Measurements from ENCODE around the gene OPCML. TPM values are rescaled to one million over a fixed set of nuclear protein-coding genes. Genes with fewer than 3 reads are reported as not detected.

The OPCML gene
- total RNA-seq, 1 donor from 2014 or later: 2.7 TPM

DNA sequence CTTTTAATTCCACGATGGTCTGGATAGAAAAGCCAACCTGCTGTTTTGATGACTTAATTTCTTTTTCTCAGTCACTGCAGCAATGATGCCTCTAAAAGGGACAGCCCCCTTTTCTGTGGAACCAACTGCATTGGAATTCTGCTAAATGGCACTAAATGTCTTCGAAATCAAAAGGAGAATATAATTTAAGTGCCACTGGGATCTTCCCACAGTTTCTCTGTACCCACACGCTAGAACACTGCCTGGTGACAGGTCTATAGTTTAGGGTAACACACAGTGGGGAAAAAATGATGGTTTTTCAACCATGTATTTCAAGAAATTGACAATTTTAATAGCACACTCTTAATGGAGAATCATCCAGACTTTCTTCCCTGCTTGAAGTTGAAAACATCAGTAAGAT is 182.3 kb downstream of the OPCML start:
- Mint-ChIP-seq H3K27ac (ENCODE audit: unreplicated experiment) (no peak overlapping the region), H3K9me3 (ENCODE audit: low read depth) (no peaks in the 10 kb centered on the region)

DNA sequence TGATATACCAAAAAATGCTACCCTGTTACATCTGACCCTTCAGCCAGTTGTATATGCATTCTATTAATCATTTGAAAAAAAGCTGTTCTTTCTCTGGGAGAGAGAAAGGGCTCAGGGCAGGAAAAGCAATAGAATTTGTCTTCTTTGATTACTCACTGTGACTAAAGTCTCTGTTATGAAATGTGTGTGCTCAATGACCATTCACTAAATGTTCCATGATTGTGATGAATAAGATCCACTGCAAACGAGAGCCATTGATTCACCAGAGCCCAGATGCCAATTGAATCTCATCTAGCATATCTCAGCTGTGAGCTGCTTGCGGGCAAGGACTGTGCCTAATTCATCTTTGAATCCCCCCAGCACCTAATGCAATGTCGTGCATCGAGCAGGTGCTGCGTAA is 184.3 kb downstream of the OPCML start:
- Mint-ChIP-seq H3K9me3 (ENCODE audit: low read depth) (no peaks in the 10 kb centered on the region), H3K4me1 (ENCODE audit: low read depth) (no peaks in the 10 kb centered on the region), H3K36me3 (ENCODE audit: low read depth) (no peaks in the 10 kb centered on the region), H3K4me3 (ENCODE audit: unreplicated experiment) (no peak overlapping the region), H3K27ac (ENCODE audit: unreplicated experiment) (no peak overlapping the region), H3K27me3 (ENCODE audit: low read depth) (no peaks in the 10 kb centered on the region)
- DNase-seq (ENCODE audit: low spot score): no peak
- TF ChIP-seq, protein P1, sequence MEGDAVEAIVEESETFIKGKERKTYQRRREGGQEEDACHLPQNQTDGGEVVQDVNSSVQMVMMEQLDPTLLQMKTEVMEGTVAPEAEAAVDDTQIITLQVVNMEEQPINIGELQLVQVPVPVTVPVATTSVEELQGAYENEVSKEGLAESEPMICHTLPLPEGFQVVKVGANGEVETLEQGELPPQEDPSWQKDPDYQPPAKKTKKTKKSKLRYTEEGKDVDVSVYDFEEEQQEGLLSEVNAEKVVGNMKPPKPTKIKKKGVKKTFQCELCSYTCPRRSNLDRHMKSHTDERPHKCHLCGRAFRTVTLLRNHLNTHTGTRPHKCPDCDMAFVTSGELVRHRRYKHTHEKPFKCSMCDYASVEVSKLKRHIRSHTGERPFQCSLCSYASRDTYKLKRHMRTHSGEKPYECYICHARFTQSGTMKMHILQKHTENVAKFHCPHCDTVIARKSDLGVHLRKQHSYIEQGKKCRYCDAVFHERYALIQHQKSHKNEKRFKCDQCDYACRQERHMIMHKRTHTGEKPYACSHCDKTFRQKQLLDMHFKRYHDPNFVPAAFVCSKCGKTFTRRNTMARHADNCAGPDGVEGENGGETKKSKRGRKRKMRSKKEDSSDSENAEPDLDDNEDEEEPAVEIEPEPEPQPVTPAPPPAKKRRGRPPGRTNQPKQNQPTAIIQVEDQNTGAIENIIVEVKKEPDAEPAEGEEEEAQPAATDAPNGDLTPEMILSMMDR (IDR thresholded peaks at IDR 0.05): no peak

More for the DNA sequence above, 182.3 kb downstream of the OPCML start:
- no peak overlapping the region for H3K4me3 Mint-ChIP-seq (ENCODE audit: unreplicated experiment)
- no peaks in the 10 kb centered on the region for H3K27me3 Mint-ChIP-seq (ENCODE audit: low read depth)
- no peaks in the 10 kb centered on the region for H3K4me1 Mint-ChIP-seq (ENCODE audit: low read depth)
- TF ChIP-seq, protein P1 (IDR thresholded peaks at IDR 0.05): no peak
- no peak for DNase-seq (ENCODE audit: low spot score)
- no peaks in the 10 kb centered on the region for H3K36me3 Mint-ChIP-seq (ENCODE audit: low read depth)

DNA sequence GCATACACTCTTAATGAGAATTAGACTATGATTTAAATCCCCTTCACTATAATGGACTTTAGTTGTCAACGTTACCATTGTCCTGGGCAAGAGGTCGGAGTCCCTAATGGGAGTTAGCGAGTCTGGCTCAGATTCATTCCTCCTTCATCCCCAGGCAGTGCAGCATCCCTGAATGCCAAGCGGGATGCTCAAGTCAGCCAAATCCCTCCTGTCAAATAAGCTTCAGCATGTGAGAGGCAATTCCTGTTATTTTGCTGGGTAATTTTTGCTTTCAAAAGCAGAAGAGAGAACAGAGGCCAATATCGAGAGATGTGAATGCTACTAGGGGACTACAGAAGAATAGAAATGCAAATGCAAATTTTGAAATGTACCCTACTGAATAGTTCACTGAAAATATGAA is 186.2 kb downstream of the OPCML start:
- Mint-ChIP-seq H3K4me3 (ENCODE audit: unreplicated experiment) (no peak overlapping the region), H3K4me1 (ENCODE audit: low read depth) (no peaks in the 10 kb centered on the region), H3K9me3 (ENCODE audit: low read depth) (no peaks in the 10 kb centered on the region), H3K27me3 (ENCODE audit: low read depth) (no peaks in the 10 kb centered on the region), H3K27ac (ENCODE audit: unreplicated experiment) (no peak overlapping the region), H3K36me3 (ENCODE audit: low read depth) (no peaks in the 10 kb centered on the region)
- TF ChIP-seq, protein P1 (IDR thresholded peaks at IDR 0.05): no peak
- DNase-seq (ENCODE audit: low spot score): no peak

DNA sequence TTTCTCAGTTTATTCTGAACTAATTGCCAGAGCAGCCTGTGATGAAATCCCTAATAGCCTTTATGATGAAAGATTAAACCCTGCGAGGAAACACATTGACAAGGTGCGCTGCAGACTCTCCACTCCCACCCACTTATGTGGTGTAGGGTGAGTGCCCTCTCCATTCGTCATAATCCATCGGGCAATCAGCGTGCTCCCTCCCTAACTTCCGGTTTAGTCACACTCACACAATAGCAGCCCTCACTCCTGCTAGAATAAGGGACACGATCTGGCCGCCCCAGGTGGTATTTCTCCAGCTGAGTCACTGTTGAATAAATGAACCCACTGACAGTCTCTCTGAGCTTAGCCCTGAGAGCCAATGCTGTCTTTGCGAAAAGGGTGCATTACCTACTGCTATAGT is 188.3 kb downstream of the OPCML start:
- Mint-ChIP-seq H3K4me1 (ENCODE audit: low read depth) (no peaks in the 10 kb centered on the region), H3K4me3 (ENCODE audit: unreplicated experiment) (no peak overlapping the region), H3K27me3 (ENCODE audit: low read depth) (peaks cover 3% of the 10 kb centered on the region), H3K9me3 (ENCODE audit: low read depth) (peaks cover 3% of the 10 kb centered on the region), H3K36me3 (ENCODE audit: low read depth) (no peaks in the 10 kb centered on the region), H3K27ac (ENCODE audit: unreplicated experiment) (no peak overlapping the region)
- no peak for DNase-seq (ENCODE audit: low spot score)
- TF ChIP-seq, protein P1 (IDR thresholded peaks at IDR 0.05): no peak

DNA sequence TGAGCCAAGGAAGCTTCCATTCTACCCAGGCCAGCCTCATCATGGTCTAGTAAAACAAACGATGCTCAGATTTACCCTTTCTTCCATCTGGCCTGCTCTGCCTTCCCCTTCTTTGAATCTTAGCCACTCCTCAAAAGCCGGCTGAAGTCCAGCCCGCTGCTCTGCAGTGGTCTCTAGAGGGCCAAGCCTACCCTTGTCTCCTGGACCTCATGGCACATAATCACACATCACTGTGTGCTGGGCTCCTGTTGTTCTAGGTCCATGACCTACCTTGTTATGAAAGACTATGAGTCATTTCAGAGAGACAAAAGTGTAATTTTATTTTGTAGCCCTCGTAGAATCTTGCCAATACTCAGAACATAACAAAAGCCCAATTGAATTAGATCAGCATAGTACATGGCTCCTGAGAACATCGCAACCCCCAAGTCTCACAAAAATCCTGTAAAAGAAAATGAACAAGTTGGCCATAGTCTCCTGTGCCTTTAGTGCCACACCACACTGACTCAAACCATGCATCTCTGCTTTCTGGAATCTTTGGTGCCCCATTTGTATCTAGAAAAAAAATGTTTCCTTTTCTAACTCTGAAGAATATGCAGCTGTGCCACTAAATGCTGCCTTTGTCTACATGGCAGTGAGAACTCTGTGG is 192.7 kb downstream of the OPCML start:
- TF ChIP-seq, protein P1 (IDR thresholded peaks at IDR 0.05): no peak
- Mint-ChIP-seq H3K4me1 (ENCODE audit: low read depth) (no peaks in the 10 kb centered on the region), H3K27me3 (ENCODE audit: low read depth) (peaks cover 3% of the 10 kb centered on the region), H3K27ac (ENCODE audit: unreplicated experiment) (no peak overlapping the region), H3K4me3 (ENCODE audit: unreplicated experiment) (no peak overlapping the region), H3K36me3 (ENCODE audit: low read depth) (no peaks in the 10 kb centered on the region), H3K9me3 (ENCODE audit: low read depth) (peaks cover 14% of the 10 kb centered on the region)
- no peak for DNase-seq (ENCODE audit: low spot score)
